Neural cell (in vitro differentiated cells): Measurements from ENCODE around the gene HECW1.

Experiments used
- CTCF ChIP-seq: fragments of 450-650 bp; IDR thresholded peaks from 2 replicates; pipeline ENCODE4 v1.5.1; 2014; ENCODE audit warnings: antibody characterized with exemption, mild to moderate bottlenecking, moderate library complexity; ENCODE audit not compliant: poor library complexity, severe bottlenecking
- EZH2 ChIP-seq: fragments of 200-600, 300-800 bp; shearing (Covaris generic), sonication (generic); IDR thresholded peaks from 2 replicates; pipeline ENCODE4 v1.6.1; 2014; ENCODE audit warnings: antibody characterized with exemption, low read length, borderline replicate concordance, mild to moderate bottlenecking; ENCODE audit not compliant: insufficient read depth, poor library complexity, severe bottlenecking
- POLR2AphosphoS5 ChIP-seq: IDR thresholded peaks from 2 replicates; pipeline ENCODE4 v1.6.1; 2012
- TAF1 ChIP-seq: IDR thresholded peaks from 2 replicates; pipeline ENCODE4 v1.6.1; 2012; ENCODE audit warnings: low read depth

GRCh38 chr7:43220742-43221141, 108.3 kb downstream of the HECW1 start:
- TF ChIP-seq CTCF (no peak), EZH2 (no peak), POLR2AphosphoS5 (no peak), TAF1 (no peak)
